Sigmoid colon (tissue), 4 donors: ENCODE data around the gene DYTN.

Experiments
- EP300 ChIP-seq, 4 donors: sonication (generic); formaldehyde crosslinking; IDR thresholded peaks; one replicate each; pipeline ENCODE4 v1.6.1; 2017; ENCODE audit warnings: antibody characterized with exemption in 4 of 4
- TF ChIP-seq, protein P1 (sequence below), 4 experiments: fragments of 450-650 bp in 3 of 4; fragments of 200-600 bp in 1 of 4; IDR thresholded peaks; one replicate each; pipeline ENCODE4 v1.5.1; 2016 to 2019; ENCODE audit warnings: antibody characterized with exemption in 4 of 4, mild to moderate bottlenecking in 3 of 4, moderate library complexity in 2 of 4

DNA sequence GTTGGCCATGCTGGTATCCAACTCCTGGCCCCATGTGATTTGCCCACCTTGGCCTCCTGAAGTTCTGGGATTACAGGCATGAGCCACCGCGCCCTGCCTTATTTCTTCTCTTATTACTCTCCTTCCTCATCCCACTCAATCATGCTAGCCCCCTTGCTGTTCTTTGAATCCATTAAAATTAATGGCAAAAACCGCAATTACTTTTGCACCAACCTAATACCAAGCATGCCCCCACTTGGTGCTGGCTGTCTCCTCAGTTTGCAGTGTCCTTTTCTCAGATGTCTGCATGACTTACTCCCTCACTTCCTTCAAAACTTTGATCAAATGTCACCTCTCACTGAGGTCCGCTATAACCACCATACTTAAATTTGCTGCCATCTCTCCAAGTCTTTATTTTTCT lies 34.6 kb downstream of the DYTN start:
- no peak for TF ChIP-seq EP300 (IDR thresholded peaks at IDR 0.05)
- TF ChIP-seq, protein P1, sequence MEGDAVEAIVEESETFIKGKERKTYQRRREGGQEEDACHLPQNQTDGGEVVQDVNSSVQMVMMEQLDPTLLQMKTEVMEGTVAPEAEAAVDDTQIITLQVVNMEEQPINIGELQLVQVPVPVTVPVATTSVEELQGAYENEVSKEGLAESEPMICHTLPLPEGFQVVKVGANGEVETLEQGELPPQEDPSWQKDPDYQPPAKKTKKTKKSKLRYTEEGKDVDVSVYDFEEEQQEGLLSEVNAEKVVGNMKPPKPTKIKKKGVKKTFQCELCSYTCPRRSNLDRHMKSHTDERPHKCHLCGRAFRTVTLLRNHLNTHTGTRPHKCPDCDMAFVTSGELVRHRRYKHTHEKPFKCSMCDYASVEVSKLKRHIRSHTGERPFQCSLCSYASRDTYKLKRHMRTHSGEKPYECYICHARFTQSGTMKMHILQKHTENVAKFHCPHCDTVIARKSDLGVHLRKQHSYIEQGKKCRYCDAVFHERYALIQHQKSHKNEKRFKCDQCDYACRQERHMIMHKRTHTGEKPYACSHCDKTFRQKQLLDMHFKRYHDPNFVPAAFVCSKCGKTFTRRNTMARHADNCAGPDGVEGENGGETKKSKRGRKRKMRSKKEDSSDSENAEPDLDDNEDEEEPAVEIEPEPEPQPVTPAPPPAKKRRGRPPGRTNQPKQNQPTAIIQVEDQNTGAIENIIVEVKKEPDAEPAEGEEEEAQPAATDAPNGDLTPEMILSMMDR (IDR thresholded peaks at IDR 0.05) = no peak
